Dedifferentiated amniotic fluid mesenchymal stem cell (primary cell): ENCODE results near the gene TOMM20L.
"Not testable (repeated sequence)": the region's sequence is repeated elsewhere in the genome, so short reads cannot be mapped to it uniquely, and the experiment has no call there.

ENCODE experiments used
- DNase-seq: peaks from one replicate; pipeline ENCODE4 v3.0.0-alpha.2; 2016; ENCODE audit errors: extremely low spot score

Gene TOMM20L

DNA sequence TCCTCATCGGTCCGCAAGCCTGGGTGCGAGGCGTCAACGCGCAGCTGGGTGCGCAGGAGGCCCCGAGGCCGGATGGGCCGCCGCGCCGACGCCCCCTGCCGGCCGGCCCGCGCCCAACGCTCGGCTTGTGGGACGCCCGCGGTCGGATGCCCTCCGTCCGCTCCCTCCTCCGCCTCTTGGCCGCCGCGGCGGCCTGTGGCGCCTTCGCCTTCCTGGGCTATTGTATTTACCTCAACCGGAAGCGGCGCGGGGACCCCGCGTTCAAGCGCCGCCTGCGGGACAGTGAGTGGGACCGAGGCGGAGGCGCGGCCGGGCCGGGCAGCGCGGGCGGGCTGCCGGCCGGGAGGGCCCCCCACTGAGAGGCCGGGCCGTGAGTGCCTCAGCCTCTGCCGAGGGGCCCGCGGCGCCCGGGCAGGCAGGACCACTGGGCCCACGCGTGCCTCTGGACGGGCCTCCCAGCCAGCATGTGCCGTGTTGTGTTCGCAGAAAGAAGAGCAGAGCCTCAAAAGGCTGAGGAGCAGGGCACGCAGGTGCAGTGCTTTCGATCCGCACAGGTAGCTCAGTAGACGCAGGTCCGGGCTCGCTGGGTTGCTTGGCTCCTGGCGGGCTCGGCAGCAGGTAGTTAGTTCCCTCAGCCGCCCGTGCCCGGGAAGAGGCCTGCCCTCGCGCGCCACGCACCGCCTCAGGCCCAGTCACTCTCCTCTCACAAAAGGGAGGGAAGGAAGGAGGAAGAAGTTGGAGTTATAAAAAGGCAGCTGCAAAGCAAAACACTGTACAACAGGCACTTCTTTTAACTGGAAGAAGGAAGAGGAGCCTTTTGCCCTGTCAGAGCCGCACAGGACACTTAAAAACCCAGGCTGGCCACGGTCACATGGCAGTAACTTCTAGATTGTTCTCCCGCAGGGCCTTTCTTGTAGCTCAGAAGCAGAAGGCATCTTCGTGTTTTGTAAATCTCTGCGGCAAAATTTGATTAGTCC lies at the start of gene TOMM20L:
Gene TOMM20L, plus strand, starts transcription at position 119 of the 977 bp plus-strand sequence. Its CDS starts 28 bp downstream, at position 147.
- peak; percentile 38 for DNase-seq

DNA sequence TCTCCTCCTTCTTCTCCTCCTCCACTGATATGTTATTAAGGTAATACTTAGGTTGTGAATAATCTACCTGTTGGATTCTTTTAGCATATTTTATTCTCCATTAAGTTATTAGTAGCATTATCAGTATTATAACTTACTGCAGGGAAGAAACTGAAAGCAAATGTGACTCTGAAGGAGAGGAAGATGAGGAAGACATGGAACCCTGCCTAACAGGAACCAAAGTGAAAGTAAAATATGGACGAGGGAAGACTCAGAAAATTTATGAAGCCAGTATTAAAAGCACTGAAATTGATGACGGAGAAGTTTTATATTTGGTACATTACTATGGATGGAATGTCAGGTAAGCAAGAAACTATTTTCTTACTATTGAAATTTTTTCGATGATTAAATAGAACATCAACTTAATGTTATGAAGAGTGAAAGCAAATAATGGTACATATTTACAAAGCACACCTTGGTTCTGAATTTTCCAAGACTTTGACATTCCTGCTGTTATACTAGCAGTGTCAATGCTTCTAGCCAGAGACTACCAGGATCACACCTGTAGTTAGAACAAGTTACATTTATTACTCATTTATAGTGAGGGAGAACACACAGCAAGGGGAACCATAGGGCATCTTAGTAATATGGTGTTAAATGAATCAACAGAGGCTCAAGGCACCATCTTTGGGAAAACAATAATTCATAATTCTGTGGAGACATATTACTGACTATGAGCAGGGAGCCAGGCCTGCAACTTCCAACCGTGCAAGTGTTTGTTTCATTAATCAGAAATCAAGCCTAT lies 42.0 kb upstream of the TOMM20L start:
- DNase-seq = no peak

DNA sequence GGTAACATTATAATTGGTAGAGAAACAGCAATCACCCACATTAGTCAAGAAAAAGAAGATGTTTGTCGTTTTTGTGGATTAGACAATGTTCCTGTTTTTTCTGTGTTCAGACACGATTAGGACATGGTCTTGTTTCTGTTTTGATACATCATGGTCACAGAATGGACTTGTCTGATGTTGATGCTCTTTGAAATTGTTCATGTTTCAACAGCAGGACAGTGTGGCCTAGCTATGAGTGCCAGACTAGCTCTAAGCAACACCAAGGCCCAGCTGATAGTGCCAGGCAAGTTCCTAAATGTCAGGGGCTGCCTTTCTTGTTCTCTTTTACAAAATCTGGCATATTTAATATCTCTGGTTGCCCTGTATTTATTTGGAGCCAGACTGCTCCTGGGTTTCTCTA lies 40.9 kb upstream of the TOMM20L start:
- no peak for DNase-seq

DNA sequence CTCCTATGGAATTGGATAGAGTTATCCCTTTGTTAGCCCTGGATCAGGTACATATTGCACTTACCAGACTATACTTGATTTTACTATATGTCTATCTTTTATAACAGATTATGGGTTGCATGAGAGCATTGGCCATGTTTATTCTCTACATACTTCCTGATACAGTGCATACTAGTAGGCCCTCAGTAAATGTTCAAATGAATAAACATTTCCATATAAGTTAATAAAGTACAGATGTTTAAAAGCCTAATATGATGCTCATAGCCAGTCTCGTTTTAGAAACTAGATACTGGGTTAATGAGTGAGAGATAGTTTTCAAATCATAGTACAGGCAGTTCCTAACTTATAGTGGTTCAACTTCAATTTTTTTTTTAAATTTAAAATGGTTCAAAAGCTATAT lies 39.5 kb upstream of the TOMM20L start:
- no peak for DNase-seq

DNA sequence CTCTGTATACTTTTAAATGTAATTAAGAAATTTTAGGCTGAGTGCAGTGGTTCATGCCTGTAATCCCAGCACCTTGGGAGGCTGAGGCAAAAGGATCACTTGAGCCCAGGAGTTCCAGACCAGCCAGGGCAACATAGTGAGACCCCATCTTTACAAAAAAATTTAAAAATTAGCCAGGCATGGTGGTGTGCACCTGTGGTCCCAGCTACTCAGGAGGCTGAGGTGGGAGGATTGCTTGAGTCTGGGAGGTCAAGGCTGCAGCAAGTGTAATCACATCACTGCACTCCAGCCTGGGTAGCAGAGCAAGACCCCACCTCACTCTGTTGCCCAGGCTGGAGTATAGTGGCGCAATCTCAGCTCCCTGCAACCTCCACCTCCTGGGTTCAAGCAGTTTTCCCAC lies 33.5 kb upstream of the TOMM20L start:
- not testable (repeated sequence) for DNase-seq

DNA sequence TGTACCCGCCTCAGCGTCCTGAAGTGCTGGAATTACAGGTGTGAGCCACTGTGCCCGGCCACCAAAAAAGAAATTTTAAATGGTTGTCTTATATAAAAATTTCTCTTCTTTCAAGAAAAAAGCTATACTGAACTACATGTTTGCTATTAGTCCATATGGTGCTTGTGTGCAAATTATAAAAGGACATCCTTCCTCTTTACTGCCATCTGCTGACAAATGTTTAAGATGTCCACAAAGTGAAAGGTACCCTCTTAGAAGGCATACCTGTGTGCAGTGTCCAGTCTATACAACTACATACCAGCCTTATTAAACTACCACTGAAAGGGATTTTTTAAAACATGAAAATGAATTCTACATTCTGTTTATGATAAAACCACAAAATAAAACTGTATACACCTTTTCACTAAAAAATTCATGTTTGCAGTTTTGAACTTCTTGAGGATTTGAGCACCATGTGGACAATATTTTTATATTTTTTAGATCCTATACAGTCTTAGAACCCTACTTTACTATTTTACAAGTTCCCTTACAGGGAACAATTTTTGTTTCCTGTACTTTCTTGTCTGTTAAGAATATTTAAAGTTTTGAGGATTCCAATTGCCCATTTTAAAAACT lies 32.8 kb upstream of the TOMM20L start:
- no peak for DNase-seq

DNA sequence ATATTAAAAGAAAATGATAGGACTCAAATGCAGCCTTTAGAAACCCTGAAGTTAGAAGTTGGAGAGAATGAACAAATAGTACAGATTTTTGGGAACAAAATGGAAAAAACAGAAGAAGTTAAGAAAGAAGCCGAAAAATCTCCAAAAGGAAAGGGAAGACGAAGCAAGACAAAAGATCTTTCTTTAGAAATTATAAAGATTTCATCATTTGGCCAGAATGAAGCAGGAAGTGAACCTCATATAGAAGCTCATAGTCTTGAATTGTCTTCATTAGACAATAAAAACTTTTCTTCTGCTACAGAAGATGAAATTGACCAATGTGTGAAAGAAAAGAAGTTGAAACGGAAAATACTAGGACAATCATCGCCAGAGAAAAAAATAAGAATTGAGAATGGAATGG lies 31.4 kb upstream of the TOMM20L start:
- DNase-seq = no peak

DNA sequence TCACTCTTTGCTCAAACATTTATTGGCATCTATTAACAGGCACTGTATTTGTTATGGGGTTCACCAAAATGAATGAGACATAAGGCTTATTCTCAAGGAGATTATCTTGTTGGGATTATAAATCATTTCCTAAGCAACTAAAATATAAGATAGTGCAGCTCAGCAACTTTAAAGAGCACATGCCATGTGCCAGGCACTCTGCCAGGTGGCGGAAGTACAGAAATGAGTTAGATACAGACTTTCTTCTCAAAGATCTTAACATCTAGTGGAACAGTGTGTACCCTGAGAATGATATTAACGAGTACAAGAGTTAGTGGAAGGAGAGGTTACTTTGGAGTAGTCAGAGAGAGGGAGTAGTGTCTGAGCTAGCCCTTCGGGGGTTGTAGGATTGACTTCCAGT lies 28.4 kb upstream of the TOMM20L start:
- no peak for DNase-seq

DNA sequence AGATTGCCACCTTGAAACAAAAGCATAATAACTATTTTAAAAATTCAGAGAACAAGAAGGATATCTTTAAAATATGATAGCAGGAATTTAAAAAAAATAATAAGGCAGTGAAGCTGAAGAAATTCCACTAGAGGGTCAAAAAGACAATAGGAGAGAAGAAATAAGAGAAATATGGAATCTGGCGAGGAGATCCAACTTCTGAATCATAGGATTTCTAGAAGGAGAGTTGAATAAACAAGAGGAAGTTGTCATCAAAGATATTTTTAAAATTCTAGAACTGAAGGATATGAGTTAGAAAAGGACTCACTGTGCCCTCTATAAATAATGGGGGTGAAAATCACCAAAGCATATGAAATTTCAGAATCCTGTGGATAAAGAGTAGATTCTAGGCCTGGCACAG lies 26.8 kb upstream of the TOMM20L start:
- DNase-seq = no peak

DNA sequence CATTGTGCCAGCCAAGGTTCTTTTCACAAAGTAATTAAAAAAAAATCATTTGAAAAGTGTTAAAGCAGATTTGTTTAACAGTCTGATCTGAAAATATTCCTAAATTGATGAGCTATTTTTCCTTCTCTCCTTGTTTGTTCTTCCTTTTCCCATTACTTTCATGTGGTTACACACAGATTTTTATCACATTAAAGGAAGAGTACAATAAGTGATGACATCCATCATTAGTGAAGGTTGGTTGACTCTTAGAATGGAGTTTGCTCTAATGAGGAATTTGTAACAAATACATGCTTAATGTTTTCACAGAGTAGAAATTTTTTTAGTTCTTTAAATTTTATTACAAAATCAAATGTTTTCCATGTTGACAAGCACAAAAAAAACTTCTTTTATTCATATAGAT lies 18.9 kb upstream of the TOMM20L start:
- DNase-seq = no peak

DNA sequence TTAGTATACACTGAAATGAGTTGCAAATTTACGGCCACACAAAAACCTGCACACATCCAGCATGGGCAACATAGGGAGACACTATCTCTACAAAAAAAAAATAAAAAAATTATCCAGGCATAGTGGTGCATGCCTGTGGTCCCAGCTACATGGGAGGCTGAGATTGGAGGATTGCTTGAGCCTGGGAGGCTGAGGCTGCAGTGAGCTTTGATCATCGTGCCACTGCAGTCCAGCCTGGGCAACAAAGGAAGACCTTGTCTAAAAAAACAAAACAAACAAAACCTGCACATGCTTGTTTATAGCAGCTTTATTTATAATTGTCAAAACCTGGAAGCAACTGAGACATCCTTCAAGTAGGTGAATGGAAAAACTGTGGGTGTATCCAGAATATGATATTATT lies 4.9 kb upstream of the TOMM20L start:
- no peak for DNase-seq

DNA sequence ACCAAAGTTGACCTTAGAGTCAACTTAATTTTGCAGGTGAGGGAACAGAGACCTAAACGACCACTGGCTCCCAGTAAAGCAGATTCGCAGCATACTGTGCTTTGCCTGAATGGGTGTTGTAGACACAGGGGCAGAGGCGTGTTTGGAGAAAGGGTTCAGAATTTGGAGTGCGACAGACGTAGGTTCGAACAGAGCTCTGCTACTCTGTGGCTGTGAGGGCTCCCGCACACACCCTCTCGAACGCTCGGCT lies 243 bp upstream of the TOMM20L start:
- no peak for DNase-seq

DNA sequence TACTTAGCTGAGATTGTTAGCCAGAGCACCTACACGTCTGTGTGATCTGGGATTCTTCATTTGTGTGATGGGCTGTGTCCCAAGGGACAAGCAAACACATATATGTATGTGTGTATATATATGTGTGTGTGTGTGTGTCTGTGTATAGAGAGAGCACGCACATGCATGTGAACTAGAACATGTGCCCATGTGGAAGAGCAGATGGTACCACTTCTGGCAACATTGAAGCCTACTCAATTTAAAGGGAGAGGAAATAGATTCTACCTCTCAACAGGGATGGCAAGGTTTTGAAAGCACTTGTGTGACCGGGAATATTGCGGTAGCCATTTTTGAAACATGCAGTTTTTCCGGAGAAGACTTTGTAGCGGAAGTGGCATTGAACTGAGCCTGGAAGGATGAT lies 1.4 kb downstream of the TOMM20L start:
- no peak for DNase-seq

DNA sequence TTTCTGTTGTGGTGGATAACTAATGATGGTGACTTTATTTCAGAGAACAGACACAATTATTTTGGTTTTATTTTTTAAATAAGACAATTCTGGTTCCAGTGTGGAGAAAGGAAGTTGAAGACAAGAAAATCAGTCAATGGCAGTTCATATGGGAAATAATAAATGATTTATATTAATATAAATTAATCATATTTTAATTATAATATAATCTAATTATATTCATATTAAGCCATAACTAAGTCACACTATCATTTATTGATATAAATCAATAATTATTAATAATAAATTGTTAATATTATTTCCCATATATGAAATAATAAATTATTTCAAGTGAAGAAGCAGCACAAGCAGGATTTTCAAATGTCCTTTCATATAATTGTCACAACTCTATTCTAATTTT lies 2.8 kb downstream of the TOMM20L start:
- no peak for DNase-seq

DNA sequence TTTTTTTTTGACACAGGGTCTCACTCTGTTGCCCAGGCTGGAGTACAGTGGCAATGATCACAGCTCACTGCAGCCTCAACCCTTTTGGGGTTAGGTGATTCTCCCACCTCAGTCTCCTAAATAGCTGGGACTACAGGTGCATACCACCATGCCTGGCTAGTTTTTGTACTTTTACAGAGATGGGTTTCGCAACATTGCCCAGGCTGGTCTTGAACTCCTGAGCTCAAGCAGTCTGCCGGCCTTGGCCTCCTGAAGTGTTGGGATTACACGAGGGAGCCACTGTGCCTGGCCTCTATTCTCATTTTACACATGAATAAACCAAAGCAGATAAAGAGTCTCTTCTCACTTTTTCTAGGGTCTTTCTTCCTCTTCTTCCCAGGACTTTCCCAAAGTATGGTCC lies 3.2 kb downstream of the TOMM20L start:
- DNase-seq = no peak

DNA sequence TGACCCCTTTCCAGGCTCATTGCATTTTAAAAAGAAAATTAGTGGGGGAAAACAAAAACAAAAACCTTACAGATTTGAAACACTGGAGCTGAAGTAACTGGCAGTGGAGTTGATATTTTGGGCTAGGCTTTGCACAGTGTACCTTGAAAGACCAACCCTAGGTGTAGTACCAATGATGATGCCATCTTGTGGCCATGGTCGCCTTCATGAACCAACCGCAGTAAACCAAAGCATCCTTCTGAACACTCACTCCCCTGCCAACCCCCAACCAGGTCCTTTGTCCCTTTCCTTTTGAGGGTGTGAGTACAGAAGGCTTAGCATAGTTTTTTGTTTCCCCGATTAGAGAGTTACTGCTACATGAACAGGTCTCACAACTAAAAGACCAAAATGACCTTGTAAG lies 5.9 kb downstream of the TOMM20L start:
- no peak for DNase-seq

DNA sequence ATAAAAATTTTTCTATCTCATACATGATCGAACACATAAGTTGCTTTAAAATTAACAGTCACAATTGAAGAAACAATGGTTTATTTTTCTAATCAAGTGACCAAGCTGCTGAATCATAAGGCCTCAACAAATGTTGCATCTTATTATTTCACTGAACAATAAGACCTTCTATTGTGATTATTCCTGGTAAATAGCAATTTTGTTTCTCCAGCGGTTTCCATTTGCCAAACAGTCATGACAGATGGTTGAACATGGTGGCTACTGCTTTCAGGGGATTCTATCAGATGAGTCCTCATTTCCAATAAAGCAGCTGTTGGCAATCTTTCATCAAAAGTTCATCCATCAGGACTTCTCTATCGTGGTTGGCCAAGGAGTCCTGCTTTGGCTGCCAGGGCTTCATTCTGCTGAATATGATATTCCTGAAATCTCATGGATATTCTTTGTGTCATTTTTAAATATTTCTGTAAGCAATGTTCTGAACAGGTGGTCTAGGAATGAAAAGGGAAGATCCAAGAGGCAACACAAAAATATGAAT lies 13.0 kb downstream of the TOMM20L start:
- no peak for DNase-seq

DNA sequence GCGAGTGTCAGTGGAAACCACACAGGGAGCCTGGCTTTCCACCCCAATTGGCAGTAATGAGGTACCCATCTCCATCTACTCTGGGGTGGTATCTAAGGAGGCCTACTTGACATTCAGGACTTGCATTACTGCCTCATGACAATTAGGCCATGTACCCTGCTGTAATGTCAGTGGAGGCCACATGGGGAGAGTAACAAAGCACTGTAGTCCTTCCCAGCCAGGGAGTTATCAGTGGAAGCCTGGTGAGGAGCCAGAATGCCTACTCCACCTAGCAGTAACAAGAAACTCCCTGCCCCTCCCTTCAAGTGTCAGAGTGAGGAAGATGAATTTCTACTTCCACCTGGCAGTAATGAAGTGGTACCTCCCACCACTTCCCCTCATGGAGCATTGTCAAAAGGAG lies 19.1 kb downstream of the TOMM20L start:
- no peak for DNase-seq

DNA sequence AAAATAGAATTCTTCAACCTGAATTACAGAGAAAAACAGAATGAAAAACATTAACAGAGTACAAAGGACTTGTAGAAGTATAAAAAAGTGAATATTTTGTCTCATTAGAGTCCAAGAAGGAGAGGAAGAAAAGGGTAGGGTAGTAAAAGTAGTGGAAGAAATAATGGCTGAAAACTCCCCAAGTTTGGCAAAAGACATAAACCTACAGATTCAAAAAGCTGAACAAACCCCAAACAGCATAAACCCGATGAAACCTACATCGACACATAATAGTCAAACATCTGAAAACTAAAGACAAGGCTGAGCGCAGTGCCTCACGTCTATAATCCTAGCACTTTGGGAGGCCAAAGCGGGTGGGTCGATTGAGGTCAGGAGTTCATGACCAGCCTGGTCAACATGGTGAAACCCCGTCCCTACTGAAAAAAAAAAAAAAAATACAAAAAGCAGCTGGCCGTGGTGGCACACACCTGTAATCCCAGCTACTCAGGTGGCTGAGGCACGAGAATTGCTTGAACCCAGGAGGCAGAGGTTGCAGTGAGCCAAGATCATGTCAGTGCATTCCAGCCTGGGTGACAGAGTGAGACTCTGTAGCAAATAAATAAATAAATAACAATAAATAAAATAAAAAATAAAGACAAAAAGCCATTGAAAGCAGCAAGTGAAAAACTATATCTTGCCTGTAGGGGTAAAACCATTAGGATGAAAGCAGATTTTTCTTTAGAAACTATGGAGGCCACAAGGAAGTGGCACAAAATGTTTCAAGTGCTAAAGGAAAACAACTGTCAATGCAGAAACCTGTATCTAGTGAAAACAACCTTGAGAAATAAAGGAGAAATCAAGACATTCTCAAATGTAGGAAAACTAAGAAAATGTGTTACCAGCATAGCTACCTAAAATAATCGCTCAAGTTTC lies 20.2 kb downstream of the TOMM20L start:
- DNase-seq = no peak

DNA sequence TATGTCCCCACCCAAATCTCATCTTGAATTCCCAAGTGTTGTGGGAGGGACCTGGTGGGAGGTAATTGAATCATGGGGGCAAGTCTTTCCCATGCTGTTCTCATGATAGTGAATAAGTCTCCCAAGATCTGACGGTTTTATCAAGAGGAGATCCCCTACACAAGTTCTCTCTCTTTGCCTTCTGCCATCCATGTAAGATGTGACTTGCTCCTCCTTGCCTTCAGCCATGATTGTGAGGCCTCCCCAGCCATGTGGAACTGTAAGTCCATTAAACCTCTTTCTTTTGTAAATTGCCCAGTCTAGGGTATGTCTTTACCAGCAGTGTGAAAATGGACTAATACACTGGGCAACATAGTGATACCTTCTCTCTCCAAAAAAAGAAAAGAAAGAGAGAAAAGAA lies 21.2 kb downstream of the TOMM20L start:
- DNase-seq = not testable (repeated sequence)

DNA sequence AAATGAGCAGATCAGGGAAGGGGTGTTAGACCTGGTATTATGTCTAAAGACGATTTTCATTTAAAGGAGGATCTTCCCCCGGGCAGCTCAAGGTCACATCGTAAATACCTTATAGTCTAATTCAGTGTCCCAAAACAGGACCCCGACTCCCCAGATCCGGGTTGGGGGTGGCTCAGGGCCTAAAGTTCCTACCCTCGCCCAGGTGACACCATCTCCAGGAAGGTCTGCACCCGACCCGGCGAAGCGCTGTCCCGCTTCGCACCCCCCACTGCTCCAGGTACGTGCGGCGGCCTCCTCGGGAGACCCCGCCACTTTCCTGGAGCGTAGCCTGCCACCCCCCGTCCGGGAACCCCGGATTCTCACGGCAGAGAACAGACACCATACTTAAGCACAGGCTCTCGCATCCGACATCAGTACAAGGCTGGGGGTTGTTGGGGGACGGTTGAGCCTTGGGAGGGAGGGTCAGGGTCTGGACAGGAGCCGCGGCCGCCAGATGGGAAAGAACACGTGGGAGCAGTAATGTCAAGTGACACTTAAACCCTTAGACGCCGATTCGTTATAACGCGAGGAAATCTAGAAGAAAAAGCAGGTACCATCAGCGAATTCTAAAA lies 31.0 kb downstream of the TOMM20L start:
- DNase-seq = peak; percentile 31
